Fibroblast of skin of back (primary cell): ENCODE results near the gene RNF13.
"Not testable (repeated sequence)": the region's sequence is repeated elsewhere in the genome, so short reads cannot be mapped to it uniquely, and the experiment has no call there.

Experiments
- DNase-seq: peaks from one replicate; pipeline ENCODE4 v3.0.0-alpha.2; 2013

RNF13 gene

GRCh38 chr3:149959443-149959842 lies 146.4 kb downstream of the RNF13 start:
- DNase-seq, result no peak

- DNase-seq, result no peak
Observed at GRCh38 chr3:149963485-149963884, 150.5 kb downstream of the RNF13 start.

GRCh38 chr3:149964291-149964690 lies 151.3 kb downstream of the RNF13 start:
- DNase-seq, result peak; percentile 47

- peak; percentile 70 for DNase-seq
Observed at GRCh38 chr3:149965278-149965677, 152.3 kb downstream of the RNF13 start.

- peak; percentile 73 for DNase-seq
Observed at GRCh38 chr3:149967086-149967685, 154.2 kb downstream of the RNF13 start.

GRCh38 chr3:149968216-149968615 lies 155.2 kb downstream of the RNF13 start:
- DNase-seq, result peak; percentile 53

GRCh38 chr3:149969110-149969939 lies 156.3 kb downstream of the RNF13 start:
- DNase-seq, result peak; percentile 89

GRCh38 chr3:149969940-149970715 lies 157.1 kb downstream of the RNF13 start:
- peak; percentile 82 for DNase-seq

GRCh38 chr3:149970716-149971402 lies 157.8 kb downstream of the RNF13 start, which contains the start of gene PFN2:
Gene PFN2 (minus strand): TSS chr3:149970895. CDS start chr3:149970856, 39 bp downstream.
- peak; percentile 84 for DNase-seq

- peak; percentile 79 for DNase-seq
Observed at GRCh38 chr3:149971403-149972075, 158.5 kb downstream of the RNF13 start.

- DNase-seq, result no peak
Observed at GRCh38 chr3:149975919-149976318, 162.9 kb downstream of the RNF13 start.

GRCh38 chr3:149977386-149977785 lies 164.4 kb downstream of the RNF13 start:
- DNase-seq, result peak; percentile 91

GRCh38 chr3:149981979-149982378 lies 169.0 kb downstream of the RNF13 start:
- not testable (repeated sequence) for DNase-seq

- DNase-seq, result not testable (repeated sequence)
Observed at GRCh38 chr3:149983053-149983452, 170.0 kb downstream of the RNF13 start.

- DNase-seq, result no peak
Observed at GRCh38 chr3:149983628-149984027, 170.6 kb downstream of the RNF13 start.

- no peak for DNase-seq
Observed at GRCh38 chr3:149989307-149989706, 176.3 kb downstream of the RNF13 start.

- DNase-seq, result peak; percentile 95
Observed at GRCh38 chr3:149990423-149990948, 177.5 kb downstream of the RNF13 start.

GRCh38 chr3:149992416-149993058 lies 179.5 kb downstream of the RNF13 start:
- no peak for DNase-seq

- no peak for DNase-seq
Observed at GRCh38 chr3:149998946-149999345, 185.9 kb downstream of the RNF13 start.

- DNase-seq, result no peak
Observed at GRCh38 chr3:149999421-149999820, 186.4 kb downstream of the RNF13 start.

GRCh38 chr3:150000641-150001040 lies 187.6 kb downstream of the RNF13 start:
- peak; percentile 71 for DNase-seq
